ENCODE results near the gene AQP2.

AQP2 gene

DNA sequence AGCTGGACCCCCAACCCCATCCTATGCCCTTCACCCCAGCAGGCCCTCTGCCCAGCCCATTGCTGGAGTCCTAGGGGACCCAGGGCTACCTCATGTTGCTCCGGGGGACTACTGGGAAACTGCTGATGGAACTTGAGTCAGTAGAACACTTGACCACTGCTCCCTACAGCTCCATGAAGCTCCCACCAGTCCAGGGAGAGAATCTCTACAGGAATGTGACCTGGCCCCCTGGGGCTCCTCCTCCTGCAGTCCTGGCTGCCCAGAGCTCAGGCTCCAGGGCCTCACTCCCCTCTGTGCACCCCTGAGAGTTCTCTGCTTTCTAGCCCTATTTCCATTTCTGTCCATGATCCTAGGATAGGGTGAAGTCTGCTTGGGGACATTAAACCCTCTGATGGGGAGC, 10.8 kb upstream of the AQP2 start:
- H3K9ac ChIP-seq (ENCODE audit: low read length) = no peak overlapping the region
- TF ChIP-seq EZH2 (IDR thresholded peaks at IDR 0.05; ENCODE audit: borderline replicate concordance, low read length) = no peak
- TF ChIP-seq CTCF (IDR thresholded peaks at IDR 0.05; ENCODE audit: low read length) = no peak

GRCh38 chr12:49941556-49942511, 8.7 kb upstream of the AQP2 start:
- H3K27ac ChIP-seq (ENCODE audit: low read depth, low read length, poor library complexity, severe bottlenecking) = no peak overlapping the region
- H3K4me2 ChIP-seq (ENCODE audit: low read length) = no peak overlapping the region; the same call in 1 of the 2 replicates
- TF ChIP-seq EZH2 (IDR thresholded peaks at IDR 0.05; ENCODE audit: borderline replicate concordance, low read length) = no peak
- TF ChIP-seq CTCF (IDR thresholded peaks at IDR 0.05; ENCODE audit: low read length) = no peak
- no peaks in the 10 kb centered on the region for H3K9me3 ChIP-seq (ENCODE audit: low read length)
- H3K4me1 ChIP-seq (ENCODE audit: insufficient read depth, low read length, severe bottlenecking) = peaks cover 20% of the 10 kb centered on the region
- no peak overlapping the region for H3K4me3 ChIP-seq (ENCODE audit: low read depth, low read length, poor library complexity, severe bottlenecking)
- no peaks in the 10 kb centered on the region; the same call in 1 of the 2 replicates for H3K27me3 ChIP-seq (ENCODE audit: insufficient read depth, low read length)
- no peaks in the 10 kb centered on the region for H3K36me3 ChIP-seq (ENCODE audit: insufficient read depth, low read length)
- no peak overlapping the region for H3K9ac ChIP-seq (ENCODE audit: low read length)
- no peak overlapping the region for H2AFZ ChIP-seq (ENCODE audit: low read length)
- H3K79me2 ChIP-seq (ENCODE audit: insufficient read depth, low read length) = no peaks in the 10 kb centered on the region
- no peaks in the 10 kb centered on the region for H4K20me1 ChIP-seq (ENCODE audit: insufficient read depth, low read length)
- no peaks in the 10 kb centered on the region for H3K9me2 ChIP-seq (ENCODE audit: low read depth, low read length)
- H3F3A ChIP-seq (ENCODE audit: insufficient read depth, low read length) = no peaks in the 10 kb centered on the region

More for the DNA sequence above, 10.8 kb upstream of the AQP2 start:
- peaks cover 14% of the 10 kb centered on the region for H3K4me1 ChIP-seq (ENCODE audit: insufficient read depth, low read length, severe bottlenecking)
- H2AFZ ChIP-seq (ENCODE audit: low read length) = no peak overlapping the region
- no peak overlapping the region for H3K4me2 ChIP-seq (ENCODE audit: low read length)
- H3K4me3 ChIP-seq (ENCODE audit: low read depth, low read length, poor library complexity, severe bottlenecking) = no peak overlapping the region
- H3K9me3 ChIP-seq (ENCODE audit: low read length) = no peaks in the 10 kb centered on the region
- no peaks in the 10 kb centered on the region; the same call in 1 of the 2 replicates for H3K36me3 ChIP-seq (ENCODE audit: insufficient read depth, low read length)
- no peak overlapping the region for H3K27ac ChIP-seq (ENCODE audit: low read depth, low read length, poor library complexity, severe bottlenecking)
- no peaks in the 10 kb centered on the region for H3F3A ChIP-seq (ENCODE audit: insufficient read depth, low read length)
- H4K20me1 ChIP-seq (ENCODE audit: insufficient read depth, low read length) = no peaks in the 10 kb centered on the region
- H3K9me2 ChIP-seq (ENCODE audit: low read depth, low read length) = no peaks in the 10 kb centered on the region
- H3K27me3 ChIP-seq (ENCODE audit: insufficient read depth, low read length) = no peaks in the 10 kb centered on the region; the same call in 1 of the 2 replicates
- H3K79me2 ChIP-seq (ENCODE audit: insufficient read depth, low read length) = no peaks in the 10 kb centered on the region

GRCh38 chr12:49942512-49942893, 8.0 kb upstream of the AQP2 start:
- H3K9ac ChIP-seq (ENCODE audit: low read length) = no peak overlapping the region
- H3K4me2 ChIP-seq (ENCODE audit: low read length) = no peak overlapping the region; the same call in 1 of the 2 replicates
- no peaks in the 10 kb centered on the region; the same call in 1 of the 2 replicates for H3K27me3 ChIP-seq (ENCODE audit: insufficient read depth, low read length)
- H3K4me3 ChIP-seq (ENCODE audit: low read depth, low read length, poor library complexity, severe bottlenecking) = no peak overlapping the region
- no peaks in the 10 kb centered on the region for H3K9me2 ChIP-seq (ENCODE audit: low read depth, low read length)
- H3K9me3 ChIP-seq (ENCODE audit: low read length) = no peaks in the 10 kb centered on the region
- H2AFZ ChIP-seq (ENCODE audit: low read length) = no peak overlapping the region
- TF ChIP-seq EZH2 (IDR thresholded peaks at IDR 0.05; ENCODE audit: borderline replicate concordance, low read length) (no peak), CTCF (IDR thresholded peaks at IDR 0.05; ENCODE audit: low read length) (no peak)
- no peak overlapping the region for H3K27ac ChIP-seq (ENCODE audit: low read depth, low read length, poor library complexity, severe bottlenecking)
- H3K79me2 ChIP-seq (ENCODE audit: insufficient read depth, low read length) = no peaks in the 10 kb centered on the region
- no peaks in the 10 kb centered on the region for H4K20me1 ChIP-seq (ENCODE audit: insufficient read depth, low read length)
- no peaks in the 10 kb centered on the region for H3F3A ChIP-seq (ENCODE audit: insufficient read depth, low read length)
- H3K36me3 ChIP-seq (ENCODE audit: insufficient read depth, low read length) = no peaks in the 10 kb centered on the region
- peaks cover 20% of the 10 kb centered on the region for H3K4me1 ChIP-seq (ENCODE audit: insufficient read depth, low read length, severe bottlenecking)

All from OCI-LY1 (cell line).